Measurements from ENCODE around the gene TCL1A. TPM values are rescaled to one million over a fixed set of nuclear protein-coding genes. Genes with fewer than 3 reads are reported as not detected.
"Not testable (repeated sequence)": the region's sequence is repeated elsewhere in the genome, so short reads cannot be mapped to it uniquely, and the experiment has no call there.

TCL1A gene
- total RNA-seq, 4 donors from 2014 or later = not detected

DNA sequence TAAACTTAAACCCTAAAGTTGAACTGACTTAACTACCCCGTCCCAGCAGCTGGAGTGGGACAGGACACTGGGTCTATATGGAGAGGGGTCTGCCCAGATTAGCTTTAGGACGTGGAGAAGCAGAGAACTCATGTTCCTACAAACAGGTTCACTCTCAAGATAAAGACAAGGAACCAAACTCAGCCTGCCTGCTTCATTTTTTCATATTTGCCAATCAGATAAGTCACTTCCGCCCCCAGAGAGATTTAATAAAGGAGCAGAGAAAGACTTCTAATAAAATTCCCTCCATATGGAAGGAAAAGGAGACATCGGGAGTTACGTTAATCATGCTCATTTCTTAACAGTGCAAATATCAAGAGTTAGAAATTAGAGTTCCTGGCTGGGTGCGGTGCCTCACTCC, 42.2 kb upstream of the TCL1A start:
- DNase-seq (ENCODE audit: low spot score) (no peak), ATAC-seq (ENCODE audit: low FRiP score) (no peak)
- TF ChIP-seq, protein P1, sequence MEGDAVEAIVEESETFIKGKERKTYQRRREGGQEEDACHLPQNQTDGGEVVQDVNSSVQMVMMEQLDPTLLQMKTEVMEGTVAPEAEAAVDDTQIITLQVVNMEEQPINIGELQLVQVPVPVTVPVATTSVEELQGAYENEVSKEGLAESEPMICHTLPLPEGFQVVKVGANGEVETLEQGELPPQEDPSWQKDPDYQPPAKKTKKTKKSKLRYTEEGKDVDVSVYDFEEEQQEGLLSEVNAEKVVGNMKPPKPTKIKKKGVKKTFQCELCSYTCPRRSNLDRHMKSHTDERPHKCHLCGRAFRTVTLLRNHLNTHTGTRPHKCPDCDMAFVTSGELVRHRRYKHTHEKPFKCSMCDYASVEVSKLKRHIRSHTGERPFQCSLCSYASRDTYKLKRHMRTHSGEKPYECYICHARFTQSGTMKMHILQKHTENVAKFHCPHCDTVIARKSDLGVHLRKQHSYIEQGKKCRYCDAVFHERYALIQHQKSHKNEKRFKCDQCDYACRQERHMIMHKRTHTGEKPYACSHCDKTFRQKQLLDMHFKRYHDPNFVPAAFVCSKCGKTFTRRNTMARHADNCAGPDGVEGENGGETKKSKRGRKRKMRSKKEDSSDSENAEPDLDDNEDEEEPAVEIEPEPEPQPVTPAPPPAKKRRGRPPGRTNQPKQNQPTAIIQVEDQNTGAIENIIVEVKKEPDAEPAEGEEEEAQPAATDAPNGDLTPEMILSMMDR (IDR thresholded peaks at IDR 0.05) = no peak

DNA sequence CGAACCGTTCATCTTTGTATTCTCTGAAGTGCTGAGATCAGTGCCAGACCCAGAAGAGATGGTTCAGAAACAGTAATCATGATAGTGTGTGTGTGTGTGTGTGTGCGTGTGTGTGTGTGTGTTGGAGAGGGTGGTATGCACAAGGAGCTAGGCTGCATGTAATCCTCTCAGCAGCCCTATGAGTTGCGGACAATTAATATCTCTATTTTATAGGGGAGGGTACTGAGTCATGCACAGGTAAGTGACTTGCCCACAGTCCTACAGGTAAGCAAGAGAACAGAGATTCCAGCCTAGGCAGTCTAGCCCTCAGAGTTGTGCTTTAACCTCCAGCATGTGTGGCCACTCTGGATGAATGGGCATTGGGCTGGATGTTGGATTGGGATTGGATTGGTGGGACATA, 27.9 kb upstream of the TCL1A start:
- ATAC-seq (ENCODE audit: low FRiP score) (no peak), DNase-seq (ENCODE audit: low spot score) (no peak)
- TF ChIP-seq, protein P1 (IDR thresholded peaks at IDR 0.05) = no peak

DNA sequence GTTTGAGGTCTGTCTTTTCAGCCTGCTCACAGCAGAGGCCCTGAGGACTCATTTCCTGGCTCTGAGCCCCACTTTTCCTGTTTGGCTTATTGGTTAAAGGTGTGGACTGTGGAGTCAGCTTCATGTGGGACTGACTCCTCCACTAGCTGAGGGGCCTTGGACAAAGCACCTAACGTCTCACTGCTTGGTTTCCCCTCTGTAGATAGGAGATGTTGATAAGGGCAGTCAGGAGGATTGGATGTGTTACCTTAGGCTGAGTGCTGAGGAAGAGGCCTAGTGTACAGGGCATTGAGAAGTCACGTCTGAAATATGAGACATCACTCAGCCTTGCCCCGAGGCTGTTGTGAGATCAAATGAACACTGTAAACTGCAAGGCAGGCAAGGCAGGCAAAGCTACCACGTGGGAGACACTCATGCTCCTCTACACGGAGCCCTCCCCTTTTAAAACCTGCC, 27.1 kb upstream of the TCL1A start:
- DNase-seq (ENCODE audit: low spot score) = no peak
- ATAC-seq (ENCODE audit: low FRiP score) = no peak
- TF ChIP-seq, protein P1 (IDR thresholded peaks at IDR 0.05) = no peak

DNA sequence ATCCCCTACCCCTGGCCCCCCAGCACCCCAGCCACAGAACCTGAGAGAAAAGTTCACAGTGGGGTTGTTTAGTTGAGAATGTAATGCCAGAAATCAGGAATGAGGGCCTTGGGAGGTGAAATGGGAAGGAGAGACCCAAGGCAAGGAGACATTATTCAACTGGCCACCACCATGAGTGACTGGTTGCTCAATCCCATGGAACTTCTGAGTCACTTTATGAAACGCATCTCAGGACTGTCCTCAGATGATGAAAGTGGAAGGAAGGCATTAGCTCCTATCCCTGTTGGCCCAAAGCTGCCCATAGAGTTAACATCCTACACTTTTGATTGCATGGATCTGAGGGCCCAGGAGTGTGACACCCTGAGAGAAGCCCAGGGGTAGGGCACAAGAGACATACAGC, 25.4 kb upstream of the TCL1A start:
- DNase-seq (ENCODE audit: low spot score) = no peak
- TF ChIP-seq, protein P1 (IDR thresholded peaks at IDR 0.05) = no peak

GRCh38 chr14:95733212-95733611, 19.3 kb upstream of the TCL1A start:
- TF ChIP-seq, protein P1 (IDR thresholded peaks at IDR 0.05) = no peak
- no peak for DNase-seq (ENCODE audit: low spot score)
- ATAC-seq (ENCODE audit: low FRiP score) = no peak

More for the DNA sequence above, 25.4 kb upstream of the TCL1A start:
- no peak for ATAC-seq (ENCODE audit: low FRiP score)

DNA sequence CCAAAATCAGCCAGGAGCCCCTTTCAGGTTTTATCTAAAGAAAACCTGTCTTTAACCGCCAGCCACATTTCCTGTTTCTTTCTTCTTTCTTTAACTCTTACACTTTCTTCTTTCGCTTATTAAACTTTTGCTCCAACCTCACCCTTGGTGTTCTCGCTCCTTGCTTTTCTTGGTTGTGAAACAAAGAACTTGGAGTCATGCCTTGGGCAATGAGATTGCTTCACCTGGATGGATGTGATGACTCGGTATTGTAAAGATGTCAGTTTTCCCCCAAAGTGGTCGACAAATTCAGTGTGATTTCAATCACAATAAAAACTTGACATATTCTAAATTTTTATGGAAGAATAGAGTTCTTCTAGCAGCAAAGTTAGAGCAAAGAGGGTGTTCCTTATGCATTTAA, 16.2 kb upstream of the TCL1A start:
- DNase-seq (ENCODE audit: low spot score) (no peak), ATAC-seq (ENCODE audit: low FRiP score) (no peak)
- TF ChIP-seq, protein P1 (IDR thresholded peaks at IDR 0.05) = no peak

GRCh38 chr14:95729402-95730028, 15.6 kb upstream of the TCL1A start:
- not testable (repeated sequence) for DNase-seq (ENCODE audit: low spot score); ATAC-seq (ENCODE audit: low FRiP score)
